GM19240 (cell line): Measurements from ENCODE around the gene LRP1B.

ENCODE experiments used
- DNase-seq: peaks from one replicate; pipeline ENCODE4 v3.0.0; 2011; ENCODE audit warnings: low spot score; ENCODE audit not compliant: insufficient read length

Gene LRP1B

DNA sequence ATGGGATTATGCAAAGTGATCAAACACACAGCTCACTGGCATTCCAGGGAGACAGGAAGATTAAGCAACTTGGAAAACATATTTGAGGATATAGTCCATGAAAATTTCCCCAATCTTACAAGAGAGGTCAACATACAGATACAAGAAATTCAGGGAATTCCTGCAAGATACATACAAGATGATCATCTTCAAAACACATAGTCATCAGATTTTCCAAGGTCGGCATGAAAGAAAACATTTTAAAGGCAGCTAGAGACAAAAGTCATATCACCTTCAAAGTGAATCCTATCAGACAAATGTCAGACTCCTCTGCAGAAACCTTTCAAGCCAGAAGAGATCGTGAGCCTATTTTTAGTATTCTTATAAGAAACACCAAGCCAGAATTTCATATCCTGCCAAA is 1188.5 kb downstream of the LRP1B start:
- no peak for DNase-seq

DNA sequence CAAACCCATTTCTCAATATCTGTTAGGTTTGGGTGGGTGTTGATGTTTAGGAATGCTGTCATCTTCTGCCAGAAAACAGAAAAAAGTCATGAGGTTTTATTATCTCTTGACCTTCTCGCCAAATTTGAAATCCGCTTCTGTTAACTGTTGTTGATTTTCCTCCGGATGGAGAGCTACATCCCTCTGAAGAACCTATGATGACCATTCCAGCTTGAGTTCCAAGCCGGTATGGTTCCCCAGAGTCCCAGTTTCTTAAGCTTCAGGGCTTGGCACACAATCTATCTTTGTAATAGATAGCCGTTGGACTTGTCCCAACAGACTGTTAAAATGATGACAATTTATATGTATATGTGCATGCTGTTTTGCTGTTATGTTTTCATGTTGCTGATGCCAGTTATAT is 1201.0 kb downstream of the LRP1B start:
- no peak for DNase-seq

DNA sequence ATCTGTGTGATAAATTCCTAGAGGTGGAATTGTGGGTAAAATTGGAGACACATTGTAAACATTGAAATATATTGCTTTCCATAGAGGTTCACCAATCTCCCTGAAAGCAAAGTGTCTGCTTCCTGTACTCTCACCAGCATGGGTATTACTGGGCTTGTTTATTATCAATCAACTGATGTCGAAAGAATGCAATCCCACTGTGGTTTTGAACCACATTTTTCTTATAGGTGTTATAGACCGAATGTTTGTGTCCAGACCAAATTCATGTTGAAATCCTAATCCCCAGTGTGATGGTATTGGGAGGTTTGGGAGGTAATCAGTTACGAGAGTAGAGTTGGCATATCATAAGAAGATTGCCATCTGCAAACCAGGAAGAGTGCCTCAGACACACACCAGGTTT is 1212.4 kb downstream of the LRP1B start:
- no peak for DNase-seq

DNA sequence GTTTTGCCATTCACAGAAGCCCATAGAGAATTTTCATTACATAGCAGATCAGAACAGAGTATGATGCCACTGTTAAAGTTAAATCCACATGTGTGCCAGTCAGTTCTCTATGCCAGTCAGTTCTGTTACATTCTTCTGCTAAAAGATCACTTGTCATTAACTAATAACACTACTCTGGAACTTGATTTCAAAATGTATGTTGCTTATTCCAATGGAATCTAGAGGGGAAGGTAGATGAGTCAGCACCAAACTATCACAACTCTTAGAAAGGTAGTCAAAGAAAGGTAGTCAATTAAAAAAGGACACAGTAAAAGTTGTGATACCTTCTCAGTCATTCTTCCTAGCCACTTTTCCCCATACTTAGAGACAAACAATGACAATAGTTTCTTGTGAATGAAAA is 1214.4 kb downstream of the LRP1B start:
- DNase-seq = no peak

DNA sequence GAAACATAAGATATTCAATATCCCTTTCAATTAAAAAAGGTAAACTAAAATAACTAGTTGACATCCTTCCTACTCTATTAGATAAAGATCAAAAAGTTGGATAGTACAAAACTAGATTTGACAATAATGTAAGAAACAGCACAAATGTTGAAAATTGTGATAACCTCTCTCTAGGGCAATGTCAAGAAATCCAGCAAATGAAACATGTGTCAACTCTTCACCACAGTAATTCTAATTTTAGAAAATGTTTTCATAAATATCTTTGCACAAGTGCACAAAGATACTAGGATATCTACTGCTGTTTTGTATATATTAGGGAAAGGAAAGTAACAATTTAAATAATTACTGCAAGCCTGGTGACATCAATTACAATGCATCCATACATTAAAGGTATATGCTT is 1220.1 kb downstream of the LRP1B start:
- no peak for DNase-seq

DNA sequence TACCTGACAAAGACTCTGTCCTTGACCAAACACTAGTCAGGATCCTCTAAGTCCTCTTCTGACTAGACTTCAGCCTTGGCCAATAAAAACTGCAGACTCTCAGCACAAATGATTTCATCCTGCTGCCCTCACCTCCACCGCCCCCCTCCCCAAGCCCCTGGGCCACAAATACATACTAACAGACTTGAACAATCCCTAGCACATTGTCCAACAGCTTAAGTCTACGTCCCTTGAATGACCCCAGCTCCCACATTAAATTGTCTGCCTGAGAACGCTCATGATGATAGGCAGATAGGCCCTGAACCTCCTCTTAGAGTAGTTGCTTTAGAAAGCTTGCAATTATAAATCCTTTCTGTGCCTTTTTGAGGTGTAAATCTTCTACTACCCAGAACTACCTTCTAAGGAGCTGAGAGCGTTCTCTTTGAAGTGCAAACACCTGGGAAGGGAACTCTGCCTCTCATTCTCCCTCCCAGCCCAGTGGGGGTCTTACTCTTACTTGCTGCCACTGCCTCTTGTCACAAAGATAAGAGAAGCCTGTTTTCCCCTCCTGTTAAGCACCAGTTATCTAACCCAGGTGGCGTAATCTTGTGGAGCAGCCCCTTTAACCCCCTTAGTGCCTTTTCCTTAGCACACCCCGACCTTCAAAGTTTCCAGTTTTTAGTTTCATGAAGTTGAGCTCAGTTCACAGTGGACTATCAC is 1225.6 kb downstream of the LRP1B start:
- DNase-seq = no peak

DNA sequence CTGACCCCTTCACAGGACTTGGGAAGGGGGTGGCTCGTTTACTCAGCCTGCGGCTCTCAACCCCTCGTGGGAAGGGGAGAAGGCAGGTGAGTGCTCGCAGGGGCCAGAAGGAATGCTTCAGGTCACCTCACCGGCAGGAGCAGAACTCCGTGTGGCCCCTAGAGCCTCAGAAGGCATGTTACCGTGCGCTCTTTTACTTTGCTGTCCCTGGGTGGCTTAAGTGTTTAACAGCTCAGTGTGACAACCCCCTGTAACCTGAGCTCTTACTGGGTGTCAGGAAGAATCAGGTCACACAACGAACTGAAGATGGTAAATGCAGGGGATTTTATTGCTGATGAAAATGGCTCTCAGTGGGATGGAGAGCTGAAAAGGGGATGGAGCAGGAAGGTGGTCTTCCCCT is 1235.4 kb downstream of the LRP1B start:
- DNase-seq = no peak

DNA sequence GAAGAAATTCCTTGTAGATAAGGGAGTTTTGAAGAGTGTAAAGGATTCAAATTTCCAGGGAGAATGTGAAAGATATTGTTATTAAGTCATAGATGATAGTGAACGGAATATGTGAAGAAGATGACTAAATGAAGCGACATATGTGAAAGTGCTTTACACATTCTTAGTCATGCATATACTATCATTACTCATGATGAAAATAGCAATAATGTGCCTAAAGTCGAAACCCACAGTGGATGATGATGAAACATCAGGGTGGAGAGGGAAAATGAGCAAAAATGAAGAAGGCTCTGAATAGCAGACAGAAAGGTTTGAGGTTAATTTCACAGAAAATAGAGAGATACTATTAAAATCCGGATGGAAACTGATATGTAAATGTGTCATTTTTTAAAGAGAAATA is 1237.1 kb downstream of the LRP1B start:
- no peak for DNase-seq

DNA sequence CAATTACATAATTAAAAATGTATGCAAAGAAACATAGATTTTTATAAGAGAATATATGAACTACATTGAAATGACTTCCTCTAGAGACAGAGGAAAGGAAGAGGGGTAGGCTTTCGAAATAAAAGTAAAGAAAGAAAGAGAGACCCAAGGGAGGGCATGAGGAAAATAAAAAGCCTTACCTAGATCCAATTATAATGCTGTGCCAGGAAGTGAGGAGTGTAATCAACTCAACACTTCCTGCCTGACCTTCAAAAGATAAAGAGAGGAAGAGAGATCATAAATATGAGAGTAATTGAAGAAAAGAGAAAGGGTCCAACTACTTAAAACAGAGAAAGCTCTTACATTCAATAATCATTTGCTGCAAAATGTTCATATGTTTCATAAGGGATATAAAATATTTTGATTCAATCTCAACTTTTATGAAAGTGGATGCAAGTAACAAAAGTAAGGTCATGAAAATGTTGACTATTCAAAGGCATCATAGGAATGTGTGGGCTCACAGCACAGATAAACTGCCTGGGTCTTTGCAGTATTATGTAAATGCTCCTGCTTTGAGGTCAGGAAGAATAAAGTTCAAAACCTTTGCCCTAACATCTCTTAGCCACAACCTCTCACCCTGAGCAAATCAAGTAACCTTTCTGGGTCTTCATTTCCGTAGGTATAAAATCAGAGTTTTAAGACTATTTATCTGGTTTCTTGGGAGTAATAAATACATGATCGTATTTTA is 1237.7 kb downstream of the LRP1B start:
- DNase-seq = no peak

DNA sequence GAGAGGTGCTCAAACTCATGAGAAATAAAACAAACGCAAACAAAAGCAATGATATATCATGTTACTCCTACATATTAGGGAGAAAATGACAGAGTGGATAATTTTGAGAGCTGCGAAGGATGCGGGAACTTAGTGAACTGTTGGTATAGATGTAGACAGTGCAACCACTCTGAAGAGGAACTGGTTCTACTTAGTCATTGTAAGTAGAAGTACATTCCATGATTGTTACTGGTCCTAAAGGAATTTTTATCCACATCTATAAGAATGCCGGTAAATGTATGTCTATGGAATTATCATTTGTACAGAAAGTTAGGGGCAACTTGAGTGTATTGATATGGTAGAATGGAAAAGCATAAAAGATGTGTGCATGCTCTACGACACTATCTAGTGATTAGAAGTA is 1238.4 kb downstream of the LRP1B start:
- DNase-seq = no peak

DNA sequence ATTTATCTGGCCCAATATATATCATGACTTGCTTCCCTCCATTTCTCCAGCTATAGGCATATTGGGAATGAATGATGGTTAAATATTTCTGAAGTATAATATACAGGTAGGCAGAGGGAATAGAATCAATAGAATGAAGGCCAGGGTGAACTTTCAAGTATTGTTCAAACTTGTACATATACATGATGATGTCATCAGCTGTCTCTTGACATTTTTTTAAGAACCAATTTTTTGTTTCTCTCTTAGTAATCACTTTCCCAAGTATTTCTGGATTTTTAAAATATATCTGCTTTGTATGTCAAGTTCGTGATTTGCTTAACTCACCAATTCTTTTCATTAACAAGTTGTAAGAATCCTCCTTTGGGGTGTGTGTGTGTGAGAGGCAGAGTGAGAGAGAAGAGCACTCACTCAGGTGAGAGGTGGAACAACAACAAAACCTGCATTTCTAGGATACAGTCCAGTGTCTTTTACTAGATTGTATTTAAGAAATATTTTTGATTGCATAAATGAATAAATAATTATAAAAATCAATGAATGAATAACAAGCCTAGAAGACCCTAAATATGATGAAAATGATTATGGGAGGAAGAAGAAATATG is 1239.1 kb downstream of the LRP1B start:
- DNase-seq = no peak

DNA sequence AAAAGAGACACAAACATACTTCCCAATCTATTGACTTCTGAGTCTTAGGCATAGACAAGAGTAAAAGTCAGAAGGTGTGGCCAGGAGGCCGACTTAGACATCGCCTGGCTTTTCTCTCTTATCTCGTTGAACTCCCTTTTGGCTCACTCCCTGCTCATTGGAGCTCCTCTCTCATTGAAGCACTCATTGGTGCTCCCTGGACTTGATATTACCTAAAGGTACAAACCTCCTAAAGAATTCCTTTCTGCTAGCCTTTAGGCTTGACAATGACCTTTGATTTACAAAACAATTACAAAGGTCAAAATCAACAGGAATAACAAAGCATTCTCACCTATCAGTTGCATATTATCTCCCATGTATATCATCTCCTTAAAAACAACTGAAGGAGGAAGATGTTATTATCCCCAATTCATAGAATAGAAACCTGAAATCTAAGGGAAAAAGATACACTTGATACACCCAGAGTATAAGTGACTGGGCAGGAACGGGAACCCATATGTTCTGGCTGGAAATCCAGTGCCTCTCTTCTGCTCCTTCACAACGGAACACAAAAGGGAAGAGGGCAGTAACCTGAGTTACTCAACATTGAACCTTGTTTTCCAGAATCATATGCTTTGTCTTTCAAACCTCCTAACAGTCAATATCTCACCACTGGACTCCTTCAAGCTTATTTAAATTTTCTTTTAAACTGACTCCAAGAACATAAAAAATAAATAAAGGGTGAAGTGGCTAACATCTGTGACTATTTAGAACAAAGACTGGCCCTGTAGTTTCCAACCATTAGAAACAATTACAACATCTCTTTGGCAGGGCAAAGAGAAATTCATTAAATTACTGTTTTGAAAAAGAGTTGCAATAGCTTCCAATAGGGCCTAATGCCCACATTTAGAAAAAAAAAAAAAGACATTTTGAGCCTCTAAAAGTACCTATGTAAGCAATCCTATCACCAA is 1247.9 kb downstream of the LRP1B start:
- no peak for DNase-seq

DNA sequence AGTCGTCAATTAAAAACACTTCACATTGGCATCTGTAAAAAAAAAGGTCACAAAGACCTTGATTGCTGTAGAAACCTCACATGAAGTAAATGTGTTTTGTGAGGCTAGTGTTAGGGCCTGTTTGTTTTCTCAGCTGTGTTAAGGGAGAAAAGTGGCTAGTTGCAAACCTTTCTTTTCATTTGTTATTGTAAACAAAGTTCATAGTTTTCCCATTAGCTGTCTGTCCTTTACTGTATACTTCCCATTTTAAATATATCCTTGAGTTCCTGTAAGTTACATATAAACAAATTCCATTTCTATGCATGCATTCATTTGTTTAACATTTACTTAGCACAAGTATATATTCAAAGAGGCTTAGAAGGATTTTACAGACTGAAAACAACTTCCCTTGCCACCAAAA is 1250.2 kb downstream of the LRP1B start:
- no peak for DNase-seq

DNA sequence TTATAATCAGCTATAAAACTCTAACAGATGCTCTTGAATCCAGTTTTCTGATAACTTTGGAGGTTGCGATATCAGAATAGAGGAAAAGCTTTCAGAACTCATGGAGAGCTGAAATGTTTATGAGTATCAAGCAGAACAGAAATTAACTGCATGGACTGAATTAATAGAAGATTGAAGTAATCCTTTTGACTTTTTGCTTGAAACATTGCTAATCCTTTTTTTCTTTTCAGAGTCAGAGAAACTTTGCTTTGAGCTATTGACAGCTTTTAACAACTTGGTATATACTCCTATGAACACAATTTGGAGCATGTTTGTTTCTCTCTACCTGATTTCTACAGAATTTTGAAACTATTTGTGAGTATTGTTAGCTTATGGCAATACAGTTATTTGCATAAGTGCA is 1254.8 kb downstream of the LRP1B start:
- no peak for DNase-seq

DNA sequence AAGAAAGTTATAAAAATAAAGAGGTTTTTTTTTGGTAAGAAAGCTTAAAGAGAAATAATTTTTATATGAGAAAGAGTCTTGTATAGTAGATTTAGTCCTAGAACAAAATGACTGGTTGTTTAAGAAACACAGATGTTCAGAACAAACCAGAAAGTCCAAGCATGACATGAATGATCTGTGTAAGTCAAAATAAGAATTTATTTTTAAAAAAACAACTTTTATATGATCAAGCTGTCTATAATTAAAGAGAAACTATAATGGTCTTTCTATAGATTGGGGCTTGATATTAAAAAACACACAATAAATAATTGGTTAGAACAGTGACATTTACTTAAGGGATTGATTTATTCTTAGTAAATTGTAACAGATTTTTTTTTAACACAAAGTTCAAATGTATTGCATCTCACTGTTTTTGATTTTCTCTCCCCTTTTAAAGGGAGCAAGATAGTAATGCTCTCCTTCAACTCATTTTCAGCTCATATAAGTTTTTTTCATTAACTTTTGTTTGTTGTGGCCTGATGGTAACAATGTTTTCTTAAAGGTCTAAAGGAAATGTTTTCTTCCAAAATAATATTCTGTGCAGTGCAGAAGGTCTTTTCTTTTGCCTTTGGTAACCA is 1256.8 kb downstream of the LRP1B start:
- no peak for DNase-seq

DNA sequence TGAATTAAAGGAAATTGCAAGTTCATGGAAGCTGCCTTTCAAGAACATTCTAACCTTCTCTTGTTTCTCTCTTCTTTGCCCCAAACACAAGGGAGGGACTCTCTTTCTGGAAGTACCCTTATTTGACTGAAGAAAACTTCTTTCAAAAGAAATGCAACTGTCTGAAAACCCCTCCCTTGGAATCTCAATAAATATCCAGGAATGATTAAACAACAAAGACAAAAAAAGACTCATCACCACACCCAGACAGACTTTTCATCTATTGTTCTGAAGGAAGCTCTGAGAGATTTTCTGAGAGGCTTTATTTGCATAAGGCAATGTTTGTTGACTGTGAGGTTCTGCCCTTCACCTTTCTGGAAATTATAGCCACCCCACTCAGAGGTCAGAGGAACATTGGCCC is 1260.9 kb downstream of the LRP1B start:
- no peak for DNase-seq

DNA sequence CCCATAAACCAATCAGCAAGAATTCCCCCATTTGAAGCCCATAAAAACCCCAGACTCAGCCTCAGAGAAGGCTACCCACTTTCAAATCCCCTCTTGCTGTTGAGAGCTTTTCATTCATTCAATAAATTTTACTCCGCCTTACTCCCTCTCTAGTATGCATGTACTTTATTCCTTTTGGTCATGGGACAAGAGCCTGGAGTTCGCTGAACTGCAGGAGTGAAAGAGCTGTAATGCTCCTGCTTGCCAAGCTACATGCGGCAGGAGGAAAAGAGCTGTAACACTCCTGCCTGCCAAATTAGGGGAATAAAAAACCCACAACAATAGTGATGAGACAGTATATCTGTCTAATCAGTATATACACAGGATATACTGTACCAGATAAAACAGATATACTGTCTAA is 1261.7 kb downstream of the LRP1B start:
- DNase-seq = no peak

DNA sequence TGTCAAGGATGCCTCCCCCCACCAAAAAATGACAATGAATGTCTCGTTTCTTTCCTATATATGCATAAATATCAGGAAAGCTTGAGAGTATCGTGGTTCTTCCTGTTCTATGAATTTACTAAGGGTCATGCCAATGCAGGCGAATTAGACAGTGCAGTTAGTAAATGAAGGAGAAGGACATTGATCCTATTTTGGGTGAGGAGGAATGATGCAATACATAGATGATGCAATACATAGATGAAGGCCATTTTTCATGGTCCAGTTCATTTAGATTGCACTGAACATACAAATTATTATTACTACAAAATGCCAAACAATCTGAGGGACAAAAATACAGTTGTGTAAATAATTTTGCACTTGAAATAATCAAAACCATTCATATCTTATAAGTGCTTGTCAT is 1265.0 kb downstream of the LRP1B start:
- no peak for DNase-seq

DNA sequence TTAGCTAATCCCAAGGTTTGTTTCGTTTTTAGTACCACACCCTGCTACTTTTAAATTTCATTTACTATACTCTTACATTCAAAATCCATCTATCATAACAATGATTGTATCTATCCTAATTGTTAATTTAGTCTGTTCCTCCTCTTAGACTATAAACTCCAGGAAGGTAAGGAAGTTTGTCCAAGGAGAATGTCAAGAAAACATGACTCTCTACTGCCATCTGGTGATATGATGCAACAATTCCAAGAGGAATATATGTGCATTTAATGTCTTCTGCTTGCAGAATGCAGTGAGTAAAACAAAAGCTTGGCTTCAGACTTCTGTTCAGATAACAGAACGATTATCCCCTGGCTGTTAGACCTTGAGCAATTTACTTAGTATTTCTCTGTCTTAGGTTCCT is 1267.1 kb downstream of the LRP1B start:
- no peak for DNase-seq

DNA sequence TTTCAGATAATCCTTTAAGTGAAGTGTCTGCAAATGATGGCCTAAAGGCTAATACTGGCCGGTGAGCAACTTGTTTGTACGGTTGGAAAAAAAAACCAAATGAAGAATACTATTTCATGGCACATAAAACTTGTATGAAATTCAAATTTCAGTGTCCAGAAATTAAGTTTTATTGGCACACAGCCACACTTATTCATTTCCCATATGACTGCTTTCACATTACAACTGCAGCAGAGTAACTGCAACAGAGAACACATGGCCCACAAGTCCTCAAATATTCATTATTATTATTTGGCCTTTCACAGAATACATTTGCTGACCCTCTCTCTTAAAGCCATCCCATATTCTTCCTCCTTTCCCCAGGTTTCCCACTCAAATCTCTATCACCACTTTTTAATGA is 1268.6 kb downstream of the LRP1B start:
- no peak for DNase-seq

DNA sequence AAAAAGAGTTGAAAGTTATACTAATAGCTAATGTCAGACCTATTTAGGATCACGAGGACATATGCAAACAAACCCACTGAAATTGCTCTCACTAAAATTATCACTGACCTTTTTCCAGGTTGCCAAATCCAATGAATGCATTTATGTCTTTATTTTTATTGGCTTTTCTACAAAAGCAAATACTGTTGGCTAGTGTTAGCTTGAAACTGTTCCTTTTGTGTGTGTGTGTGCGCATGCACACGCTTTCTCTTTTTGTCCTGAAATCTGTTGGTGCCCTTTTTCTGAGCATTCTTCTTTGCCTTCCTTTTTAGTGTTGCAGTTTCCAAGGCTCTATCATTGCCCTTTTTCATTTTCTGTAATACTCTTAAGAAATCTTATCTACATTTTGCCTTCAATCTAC is 1269.2 kb downstream of the LRP1B start:
- no peak for DNase-seq
